GM10266 (cell line): Measurements from ENCODE around the gene ENPP3.

Source experiments
- DNase-seq: peaks from one replicate; pipeline ENCODE4 v3.0.0; 2012; ENCODE audit errors: extremely low spot score
- CTCF ChIP-seq: IDR thresholded peaks from 2 replicates; pipeline ENCODE4 v1.5.1; 2012; ENCODE audit warnings: mild to moderate bottlenecking, low read depth; ENCODE audit not compliant: control insufficient read depth, insufficient read depth; ENCODE audit errors: missing control alignments

The ENPP3 gene

GRCh38 chr6:131631625-131632289 is 5.3 kb upstream of the ENPP3 start:
- TF ChIP-seq CTCF = no peak
- no peak for DNase-seq

- no peak for TF ChIP-seq CTCF
- DNase-seq = no peak
These were observed 1.4 kb upstream of the ENPP3 start for GRCh38 chr6:131635384-131636340.

- TF ChIP-seq CTCF = no peak
- DNase-seq = no peak
These were observed 911 bp downstream of the ENPP3 start for GRCh38 chr6:131638013-131638412.

GRCh38 chr6:131640100-131640499 is 3.0 kb downstream of the ENPP3 start:
- TF ChIP-seq CTCF = no peak
- peak; percentile 20 for DNase-seq

GRCh38 chr6:131640576-131640975 is 3.5 kb downstream of the ENPP3 start:
- DNase-seq = no peak
- TF ChIP-seq CTCF = no peak

GRCh38 chr6:131641554-131641953 is 4.5 kb downstream of the ENPP3 start:
- no peak for DNase-seq
- TF ChIP-seq CTCF = no peak

- TF ChIP-seq CTCF = no peak
- DNase-seq = no peak
These were observed 5.5 kb downstream of the ENPP3 start for GRCh38 chr6:131642565-131642964.
